Right atrium auricular region (tissue), 2 donors: Measurements from ENCODE around the gene CCDC61. TPM values are rescaled to one million over a fixed set of nuclear protein-coding genes. Genes with fewer than 3 reads are reported as not detected.

Source experiments
- DNase-seq: peaks from one replicate; pipeline ENCODE4 v3.0.0-alpha.2; 2019; ENCODE audit warnings: low spot score
- H3K27ac ChIP-seq, 2 donors: fragments of 200-600 bp; sonication (generic); 1 replicate in 1 of 2; 2 replicates in 1 of 2; pipeline ENCODE4 v1.5.1; 2016 to 2019
- H3K27me3 ChIP-seq, 2 donors: fragments of 200-600 bp; sonication (generic); one replicate each; pipeline versions ENCODE4 v1.5.1 to v1.6.0; 2017 to 2019
- H3K36me3 ChIP-seq: fragments of 200-600 bp; sonication (generic); one replicate; pipeline ENCODE4 v1.5.1; 2016
- H3K4me1 ChIP-seq, 2 donors: fragments of 200-600 bp; sonication (generic); one replicate each; pipeline versions ENCODE4 v1.5.1 to v1.6.0; 2017 to 2019
- H3K4me3 ChIP-seq, 2 donors: fragments of 200-600 bp; sonication (generic); 1 replicate in 1 of 2; 2 replicates in 1 of 2; pipeline ENCODE4 v1.5.1; 2017 to 2019; ENCODE audit warnings: mild to moderate bottlenecking in 1 of 2, moderate library complexity in 1 of 2
- H3K9me3 ChIP-seq, 2 donors: fragments of 200-600 bp; sonication (generic); one replicate each; pipeline ENCODE4 v1.5.1; 2019
- total RNA-seq, 2 donors: library from RNA; depleted of rRNA; stranded (reverse); fragments of >200 nt; gene quantifications; one replicate each; pipeline ENCODE4 v1.1.0, GENCODE V29; 2016
- TF ChIP-seq, protein P1 (sequence below), 2 donors: fragments of 200-600 bp; sonication (generic); IDR thresholded peaks; one replicate each; pipeline ENCODE4 v1.5.1; 2019; ENCODE audit warnings: antibody characterized with exemption in 2 of 2

Gene CCDC61
- total RNA-seq, 2 donors from 2014 or later: 5.3 to 7.8 TPM

DNA sequence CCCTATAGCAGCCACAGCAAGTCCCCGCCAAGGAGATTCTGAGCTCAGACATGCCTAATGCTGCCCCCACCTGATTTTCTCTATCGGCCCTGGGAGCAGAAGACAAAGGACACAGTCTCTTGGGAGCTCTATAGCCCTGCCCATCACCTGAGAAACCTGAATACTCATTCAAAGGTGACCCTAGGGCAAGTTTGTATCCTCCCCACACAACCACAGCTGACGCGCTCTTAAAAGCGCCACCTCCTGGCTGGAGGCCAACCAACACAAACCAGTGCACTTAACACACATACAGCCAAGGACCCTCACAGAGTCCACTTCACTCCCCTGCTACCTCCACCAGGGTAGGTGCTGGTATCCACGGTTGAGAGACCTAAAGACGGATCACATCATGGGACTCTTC is 54.3 kb downstream of the CCDC61 start:
- TF ChIP-seq, protein P1, sequence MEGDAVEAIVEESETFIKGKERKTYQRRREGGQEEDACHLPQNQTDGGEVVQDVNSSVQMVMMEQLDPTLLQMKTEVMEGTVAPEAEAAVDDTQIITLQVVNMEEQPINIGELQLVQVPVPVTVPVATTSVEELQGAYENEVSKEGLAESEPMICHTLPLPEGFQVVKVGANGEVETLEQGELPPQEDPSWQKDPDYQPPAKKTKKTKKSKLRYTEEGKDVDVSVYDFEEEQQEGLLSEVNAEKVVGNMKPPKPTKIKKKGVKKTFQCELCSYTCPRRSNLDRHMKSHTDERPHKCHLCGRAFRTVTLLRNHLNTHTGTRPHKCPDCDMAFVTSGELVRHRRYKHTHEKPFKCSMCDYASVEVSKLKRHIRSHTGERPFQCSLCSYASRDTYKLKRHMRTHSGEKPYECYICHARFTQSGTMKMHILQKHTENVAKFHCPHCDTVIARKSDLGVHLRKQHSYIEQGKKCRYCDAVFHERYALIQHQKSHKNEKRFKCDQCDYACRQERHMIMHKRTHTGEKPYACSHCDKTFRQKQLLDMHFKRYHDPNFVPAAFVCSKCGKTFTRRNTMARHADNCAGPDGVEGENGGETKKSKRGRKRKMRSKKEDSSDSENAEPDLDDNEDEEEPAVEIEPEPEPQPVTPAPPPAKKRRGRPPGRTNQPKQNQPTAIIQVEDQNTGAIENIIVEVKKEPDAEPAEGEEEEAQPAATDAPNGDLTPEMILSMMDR (IDR thresholded peaks at IDR 0.05): no peak
- H3K4me1 ChIP-seq: no peaks in the 10 kb centered on the region
- no peaks in the 10 kb centered on the region for H3K36me3 ChIP-seq
- DNase-seq: no peak
- H3K9me3 ChIP-seq: peaks cover 0 to 8% of the 10 kb centered on the region in 2 donors
- no peak overlapping the region for H3K4me3 ChIP-seq
- H3K27me3 ChIP-seq: no peaks in the 10 kb centered on the region
- H3K27ac ChIP-seq: no peak overlapping the region

DNA sequence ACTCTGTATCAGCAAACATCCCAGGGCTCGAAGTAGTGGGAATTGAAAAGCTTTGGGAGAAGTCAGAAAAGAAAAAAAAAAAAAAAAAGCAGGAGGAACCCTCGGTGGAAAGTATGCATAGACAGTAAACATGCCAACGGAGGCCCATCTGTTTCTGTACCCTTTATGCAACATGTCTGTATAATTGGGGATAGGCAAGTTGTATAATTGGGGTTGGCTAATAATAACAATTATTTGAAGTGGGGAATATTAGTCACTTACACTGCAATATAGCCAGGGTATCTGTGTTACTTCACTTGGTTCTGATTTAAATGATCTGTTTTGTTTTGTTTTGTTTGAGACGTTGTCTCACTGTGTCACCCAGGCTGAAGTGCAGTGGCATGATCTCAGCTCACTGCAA is 57.6 kb downstream of the CCDC61 start:
- Histone ChIP-seq H3K4me1 (no peaks in the 10 kb centered on the region), H3K9me3 (no peaks in the 10 kb centered on the region), H3K36me3 (no peaks in the 10 kb centered on the region), H3K27ac (no peak overlapping the region), H3K27me3 (no peaks in the 10 kb centered on the region), H3K4me3 (no peak overlapping the region)
- TF ChIP-seq, protein P1 (IDR thresholded peaks at IDR 0.05): no peak
- no peak for DNase-seq

DNA sequence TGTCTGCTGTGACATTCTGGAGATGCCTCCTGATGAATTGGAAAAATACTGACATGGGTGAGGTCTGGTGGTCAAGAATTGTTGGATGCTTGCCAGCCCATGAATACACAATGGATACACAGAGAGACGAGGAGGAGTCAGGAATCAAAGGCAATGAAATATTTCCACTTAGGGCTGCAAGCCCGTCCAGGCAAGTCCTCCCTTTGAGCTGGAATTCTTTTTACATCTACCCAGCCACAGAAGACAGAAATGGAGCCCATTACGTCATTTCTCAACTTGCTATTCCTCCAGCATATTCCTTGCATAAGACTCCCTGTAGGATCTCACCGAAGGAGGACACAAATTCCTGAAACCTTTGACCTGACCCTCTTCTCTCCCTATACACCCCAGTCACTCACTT is 61.3 kb downstream of the CCDC61 start:
- Histone ChIP-seq H3K4me3 (no peak overlapping the region), H3K27me3 (no peaks in the 10 kb centered on the region), H3K4me1 (no peaks in the 10 kb centered on the region), H3K9me3 (no peaks in the 10 kb centered on the region), H3K27ac (no peak overlapping the region), H3K36me3 (no peaks in the 10 kb centered on the region)
- no peak for DNase-seq
- TF ChIP-seq, protein P1 (IDR thresholded peaks at IDR 0.05): no peak

DNA sequence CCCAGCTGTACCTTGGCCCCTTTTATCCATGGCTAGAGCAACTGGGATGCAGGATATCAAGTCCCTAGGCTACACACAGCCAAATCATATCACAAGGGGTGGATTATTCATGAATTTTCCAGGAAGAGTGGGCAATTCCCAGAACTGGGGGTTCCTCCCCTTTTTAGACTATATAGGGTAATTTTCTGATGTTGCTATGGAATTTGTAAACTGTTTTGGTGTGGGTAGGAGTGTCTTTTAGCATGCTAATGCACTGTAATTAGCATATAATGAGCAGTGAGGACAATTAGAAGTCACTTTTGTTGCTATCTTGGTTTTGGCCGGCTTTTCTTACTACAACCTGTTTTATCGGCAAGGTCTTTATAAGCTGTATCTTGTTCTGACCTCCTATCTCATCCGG is 63.5 kb downstream of the CCDC61 start:
- Histone ChIP-seq H3K4me3 (no peak overlapping the region), H3K36me3 (no peaks in the 10 kb centered on the region), H3K27me3 (no peaks in the 10 kb centered on the region), H3K9me3 (no peaks in the 10 kb centered on the region), H3K27ac (no peak overlapping the region), H3K4me1 (no peaks in the 10 kb centered on the region)
- DNase-seq: no peak
- TF ChIP-seq, protein P1 (IDR thresholded peaks at IDR 0.05): no peak

DNA sequence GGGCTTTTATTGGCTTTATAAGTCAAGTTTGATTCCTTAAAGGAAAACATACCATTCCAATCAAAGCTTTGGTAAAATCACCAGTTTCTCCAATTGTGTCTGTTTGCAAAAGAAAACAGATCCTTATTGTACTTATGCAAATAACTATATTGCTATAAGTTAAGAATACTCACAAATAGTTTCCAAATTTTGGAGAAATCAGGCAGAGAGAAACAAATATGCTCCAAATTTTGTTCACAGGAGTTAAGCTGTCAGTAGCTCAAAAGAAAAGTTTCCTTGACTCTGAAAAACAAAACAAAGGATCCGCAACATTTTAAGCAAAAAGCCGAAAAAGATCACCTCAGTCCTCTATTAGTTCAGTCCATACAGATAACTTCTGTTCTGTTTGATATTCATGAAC is 64.7 kb downstream of the CCDC61 start:
- no peaks in the 10 kb centered on the region for H3K9me3 ChIP-seq
- H3K27me3 ChIP-seq: no peaks in the 10 kb centered on the region
- no peaks in the 10 kb centered on the region for H3K36me3 ChIP-seq
- TF ChIP-seq, protein P1 (IDR thresholded peaks at IDR 0.05): no peak
- DNase-seq: no peak
- H3K27ac ChIP-seq: no peak overlapping the region
- H3K4me1 ChIP-seq: no peaks in the 10 kb centered on the region
- H3K4me3 ChIP-seq: no peak overlapping the region

DNA sequence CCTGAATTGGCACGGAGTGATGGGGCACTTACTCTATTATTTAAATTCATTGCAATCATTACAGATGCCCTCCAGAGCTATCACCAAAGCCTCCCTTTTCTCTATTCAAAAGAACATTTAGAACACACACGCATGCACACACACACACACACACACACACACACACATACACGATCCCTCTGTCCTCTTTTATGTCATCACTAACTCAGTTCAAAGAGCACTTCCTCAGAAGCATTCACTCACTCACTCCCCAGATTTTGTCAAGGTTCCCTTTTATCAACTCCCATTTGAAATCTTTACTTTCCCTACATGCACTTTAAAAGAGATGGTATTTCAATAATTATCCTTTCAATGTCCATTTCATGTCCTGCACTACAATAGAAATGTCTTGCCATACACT is 67.9 kb downstream of the CCDC61 start:
- H3K27ac ChIP-seq: no peak overlapping the region
- H3K27me3 ChIP-seq: no peaks in the 10 kb centered on the region
- H3K36me3 ChIP-seq: no peaks in the 10 kb centered on the region
- H3K9me3 ChIP-seq: no peaks in the 10 kb centered on the region
- TF ChIP-seq, protein P1 (IDR thresholded peaks at IDR 0.05): no peak
- no peak for DNase-seq
- H3K4me1 ChIP-seq: no peaks in the 10 kb centered on the region
- H3K4me3 ChIP-seq: no peak overlapping the region
